MV-4-11 (cell line): ENCODE results near the gene ECHDC3.

ENCODE experiments used
- DNase-seq: peaks from one replicate; lab custom pipeline; 2025; lab: John Stamatoyannopoulos, UW

Gene ECHDC3

GRCh38 chr10:11748866-11749265, 6.7 kb downstream of the ECHDC3 start:
- no peak for DNase-seq

GRCh38 chr10:11750420-11750819, 8.2 kb downstream of the ECHDC3 start:
- DNase-seq, result no peak

DNA sequence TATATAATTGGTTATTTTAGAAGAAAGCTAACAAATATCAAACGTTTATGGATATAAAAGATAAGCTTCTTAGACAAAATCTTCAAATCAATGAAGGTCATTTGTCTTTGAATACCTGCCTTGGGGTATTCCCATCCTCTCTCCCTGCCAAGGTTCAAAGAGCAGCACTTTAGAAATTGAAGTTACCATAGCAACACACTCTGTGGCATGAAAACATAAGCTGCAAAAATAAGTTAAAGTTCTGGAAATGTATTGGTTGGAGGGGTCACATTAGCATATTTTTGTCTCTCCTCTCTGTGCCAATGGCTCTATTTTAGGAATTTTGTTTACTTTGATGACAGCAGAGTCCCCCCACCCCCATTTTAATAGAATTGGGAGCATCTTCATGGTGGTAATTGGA, 12.0 kb downstream of the ECHDC3 start:
- DNase-seq, result no peak

DNA sequence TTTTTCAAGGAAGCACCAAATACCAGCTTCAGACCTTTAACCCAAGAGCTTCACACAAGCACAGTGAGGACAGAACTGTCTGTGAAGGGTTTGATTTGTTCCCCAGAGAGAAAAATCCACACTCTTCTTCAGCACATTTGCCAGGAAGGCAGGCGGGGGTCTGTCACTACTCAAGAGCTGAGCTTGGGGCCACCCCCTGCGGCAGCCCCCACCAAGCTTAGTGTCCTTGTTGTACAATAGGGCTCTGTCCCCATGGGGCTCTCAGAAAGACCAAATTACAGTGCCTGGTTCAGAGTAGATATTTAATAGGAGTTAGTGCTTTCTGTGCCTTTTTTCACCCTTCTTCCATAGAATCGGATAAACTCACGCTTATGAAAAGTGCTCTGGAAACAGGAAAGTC, 12.4 kb downstream of the ECHDC3 start:
- DNase-seq, result no peak

DNA sequence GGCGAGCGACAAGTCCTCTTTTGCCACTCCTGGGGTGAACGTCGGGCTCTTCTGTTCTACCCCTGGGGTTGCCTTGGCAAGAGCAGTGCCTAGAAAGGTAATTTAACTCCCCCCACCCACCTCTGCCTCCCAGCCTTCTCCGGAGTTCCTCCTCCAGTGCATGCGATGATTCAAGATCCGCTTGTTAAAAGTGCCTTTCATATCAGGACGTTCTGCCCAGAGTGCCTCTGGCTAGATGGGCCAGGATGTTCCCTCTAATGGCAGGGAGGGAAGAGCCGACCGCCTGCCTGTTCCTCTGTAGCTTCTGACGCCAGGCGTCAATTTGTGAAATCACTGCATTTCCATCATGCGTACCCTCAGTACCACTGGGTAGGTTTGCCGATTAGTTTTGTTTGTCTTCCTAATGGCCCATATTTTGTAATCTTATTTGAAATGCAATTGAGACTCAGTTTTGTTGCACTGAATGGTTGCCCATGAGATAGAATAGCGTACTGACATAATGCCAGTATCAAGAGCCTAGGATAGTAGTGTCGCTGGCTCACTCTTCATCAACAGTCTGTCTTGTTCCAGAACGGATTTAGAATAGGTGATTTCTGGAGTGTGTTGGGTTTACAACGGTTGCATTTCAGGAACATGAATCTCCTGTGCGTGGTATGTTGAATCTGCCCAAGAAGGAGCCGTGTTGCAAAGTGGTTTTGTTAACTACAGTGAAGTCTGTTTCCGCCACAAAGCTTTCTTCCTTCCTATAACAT, 13.5 kb downstream of the ECHDC3 start:
- DNase-seq, result no peak

- DNase-seq, result no peak
These were observed 14.7 kb downstream of the ECHDC3 start for GRCh38 chr10:11756766-11757315.

DNA sequence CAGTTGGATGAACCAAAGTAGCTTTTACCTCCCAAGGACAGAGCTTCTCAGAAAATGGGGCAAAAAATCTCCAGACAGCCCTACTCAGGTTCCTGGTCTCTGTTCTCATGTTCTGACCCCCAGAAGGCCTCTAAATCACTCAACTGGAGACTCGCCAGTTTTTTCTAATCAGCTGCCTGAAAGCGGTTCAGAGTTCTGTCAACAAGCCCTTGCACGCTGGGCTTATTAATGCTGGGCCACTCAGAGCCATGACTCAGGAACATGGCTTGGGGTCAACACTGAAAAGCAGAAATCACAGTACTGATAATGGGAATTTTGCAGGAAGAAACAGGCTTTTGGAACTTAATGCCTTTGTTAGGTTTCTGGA, 15.3 kb downstream of the ECHDC3 start:
- no peak for DNase-seq

GRCh38 chr10:11757821-11758463, 15.8 kb downstream of the ECHDC3 start:
- peak; percentile 71 for DNase-seq

DNA sequence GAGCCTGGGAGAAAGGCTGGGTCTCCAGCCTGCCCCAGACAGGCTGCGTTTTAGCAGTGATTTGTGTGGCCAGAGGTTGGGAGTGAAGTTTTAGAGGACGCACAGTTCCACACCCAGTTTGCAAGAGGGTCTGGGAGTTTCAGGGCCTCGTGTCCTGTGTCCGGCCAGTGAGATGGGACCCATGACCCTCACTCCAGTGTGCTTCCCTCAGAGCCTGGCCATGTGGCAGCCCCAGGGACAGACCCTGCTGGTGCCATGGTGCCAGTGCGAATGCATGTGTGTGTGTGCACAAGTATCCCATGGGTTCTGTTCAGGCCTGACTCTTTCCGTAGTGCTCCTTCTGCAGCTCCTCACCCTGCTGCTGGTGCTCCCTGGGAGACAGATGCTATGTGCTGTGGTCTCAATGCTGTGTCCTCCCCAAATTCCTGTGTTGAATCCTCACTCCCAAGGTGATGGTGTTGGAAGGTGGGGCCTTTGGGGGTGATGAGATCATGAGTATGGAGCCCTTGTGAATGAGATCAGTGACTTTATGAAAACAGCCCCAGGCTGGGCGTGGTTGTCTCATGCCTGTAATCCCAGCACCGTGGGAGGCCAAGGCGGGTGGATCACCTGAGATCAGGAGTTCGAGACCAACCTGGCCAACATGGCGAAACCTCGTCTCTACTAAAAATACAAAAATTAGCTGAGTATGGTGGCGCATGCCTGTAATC, 16.5 kb downstream of the ECHDC3 start:
- DNase-seq, result no peak

DNA sequence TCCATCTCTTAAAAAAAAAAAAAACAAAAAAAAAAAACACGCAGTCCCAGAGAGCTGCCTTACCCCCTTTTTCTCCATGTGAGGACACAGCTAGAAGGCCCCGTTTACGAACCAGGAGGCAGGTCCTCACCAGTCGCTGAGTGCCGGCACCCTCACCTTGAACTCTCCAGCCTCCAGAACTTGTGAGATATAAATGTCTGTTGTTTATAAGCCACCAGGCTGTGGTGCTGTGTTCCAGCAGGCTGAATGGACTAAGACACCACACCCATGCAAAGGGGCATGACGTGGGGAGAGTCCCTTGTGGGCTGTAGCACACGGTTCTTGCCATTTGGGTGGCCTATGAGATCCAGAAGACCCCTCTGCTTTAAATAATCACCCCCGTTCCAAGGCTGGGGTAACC, 17.2 kb downstream of the ECHDC3 start:
- no peak for DNase-seq

GRCh38 chr10:11760151-11760550, 18.0 kb downstream of the ECHDC3 start:
- DNase-seq, result no peak

- no peak for DNase-seq
These were observed 18.7 kb downstream of the ECHDC3 start for GRCh38 chr10:11760861-11761260.

DNA sequence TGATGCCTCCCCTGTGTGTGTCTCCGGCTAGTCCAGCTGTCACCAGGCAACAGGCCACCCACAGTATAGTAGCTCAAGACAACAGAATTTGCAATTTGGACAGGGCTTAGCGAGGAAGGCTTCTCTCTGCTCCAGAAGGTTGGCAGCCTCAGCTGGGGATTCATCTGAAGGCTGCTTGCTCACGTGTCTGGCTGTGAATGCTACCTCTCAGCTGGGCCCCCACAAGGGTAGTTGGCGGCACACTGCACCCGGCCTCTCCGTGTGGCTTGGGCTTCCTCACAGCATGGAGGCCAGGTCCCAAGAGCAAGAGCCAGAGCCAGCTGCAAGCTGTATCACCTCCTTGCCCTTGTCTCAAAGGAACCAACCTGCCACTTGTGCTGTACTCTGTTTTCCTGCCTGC, 19.2 kb downstream of the ECHDC3 start:
- no peak for DNase-seq

GRCh38 chr10:11762706-11763500, 20.7 kb downstream of the ECHDC3 start:
- DNase-seq, result no peak

- DNase-seq, result no peak
These were observed 21.3 kb downstream of the ECHDC3 start for GRCh38 chr10:11763501-11763861.

DNA sequence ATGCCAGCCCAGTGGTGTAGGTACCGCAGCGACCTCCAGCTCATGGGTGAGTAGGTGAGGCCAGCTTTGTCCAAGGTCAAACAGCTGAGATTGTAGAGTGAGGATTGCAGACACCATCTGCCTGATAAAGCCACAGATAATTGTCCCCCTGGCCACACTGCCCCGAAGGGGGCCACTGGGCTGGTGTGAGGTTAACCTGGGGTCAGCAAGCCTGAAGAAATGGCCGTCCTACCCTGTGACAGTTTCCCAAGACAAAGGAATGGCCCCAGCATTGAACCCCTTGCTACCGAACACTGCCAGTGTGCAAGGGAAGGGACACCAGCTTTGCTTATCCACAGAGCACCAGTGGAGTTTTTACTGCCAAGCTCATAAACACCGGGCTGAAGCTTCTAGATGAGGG, 23.0 kb downstream of the ECHDC3 start:
- no peak for DNase-seq

DNA sequence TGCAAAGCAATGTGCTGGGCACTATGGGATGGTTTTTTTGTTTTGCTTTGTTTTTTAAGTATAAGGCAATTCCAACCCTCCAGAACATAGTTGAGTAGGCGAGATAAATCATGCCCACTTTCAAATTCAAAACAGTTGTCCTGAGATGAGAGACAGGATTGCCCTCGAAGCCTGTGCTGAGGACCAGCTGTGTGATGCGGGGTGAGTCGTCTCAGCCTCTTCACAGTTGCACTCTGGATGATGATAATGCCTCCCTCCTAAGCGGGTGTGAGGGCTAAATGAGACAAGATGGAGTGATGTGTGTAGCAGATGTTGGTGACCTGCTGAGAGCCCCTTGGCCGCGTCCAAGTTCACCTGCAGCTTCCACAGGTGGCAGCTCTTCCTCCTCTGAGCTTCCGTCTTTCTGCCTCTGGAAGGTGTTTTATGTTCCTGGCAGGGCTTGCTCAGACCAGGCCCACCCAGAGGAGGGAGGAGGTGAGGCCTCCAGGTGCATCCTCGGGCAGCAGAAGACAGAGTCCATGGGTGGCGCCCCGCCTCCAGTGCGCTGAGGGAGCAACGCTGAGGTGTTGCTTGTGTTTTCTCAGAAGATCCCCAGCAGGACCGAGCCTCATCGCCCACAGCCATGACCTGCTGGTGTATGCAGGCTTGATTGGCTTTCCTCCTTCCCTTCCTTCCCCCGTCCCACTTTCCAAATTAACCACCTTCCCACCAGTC, 30.6 kb downstream of the ECHDC3 start:
- DNase-seq, result no peak

GRCh38 chr10:11773761-11774441, 31.7 kb downstream of the ECHDC3 start:
- DNase-seq, result no peak

DNA sequence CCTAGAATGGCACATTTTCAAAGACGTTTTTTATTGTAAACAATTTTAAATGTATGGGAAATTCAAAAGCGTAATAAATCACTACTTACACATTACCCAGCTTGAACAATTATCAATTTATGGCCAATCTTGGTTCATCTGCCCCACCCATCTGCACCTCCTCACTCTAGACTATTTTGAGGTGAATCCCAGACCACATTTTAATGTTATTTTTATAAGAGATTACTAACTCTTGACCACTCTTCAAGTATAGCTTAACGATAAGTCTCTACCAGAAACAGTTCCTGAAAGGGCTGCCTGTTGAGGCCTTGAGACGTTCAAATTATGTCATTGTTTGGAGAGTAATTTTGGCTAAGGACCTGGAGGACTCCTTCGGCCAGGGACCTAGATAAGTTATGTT, 33.2 kb downstream of the ECHDC3 start:
- DNase-seq, result no peak

GRCh38 chr10:11776080-11776479, 33.9 kb downstream of the ECHDC3 start:
- DNase-seq, result no peak

GRCh38 chr10:11781114-11781513, 38.9 kb downstream of the ECHDC3 start:
- DNase-seq, result no peak
